ENCODE results near the gene KLHL29.

Gene KLHL29

DNA sequence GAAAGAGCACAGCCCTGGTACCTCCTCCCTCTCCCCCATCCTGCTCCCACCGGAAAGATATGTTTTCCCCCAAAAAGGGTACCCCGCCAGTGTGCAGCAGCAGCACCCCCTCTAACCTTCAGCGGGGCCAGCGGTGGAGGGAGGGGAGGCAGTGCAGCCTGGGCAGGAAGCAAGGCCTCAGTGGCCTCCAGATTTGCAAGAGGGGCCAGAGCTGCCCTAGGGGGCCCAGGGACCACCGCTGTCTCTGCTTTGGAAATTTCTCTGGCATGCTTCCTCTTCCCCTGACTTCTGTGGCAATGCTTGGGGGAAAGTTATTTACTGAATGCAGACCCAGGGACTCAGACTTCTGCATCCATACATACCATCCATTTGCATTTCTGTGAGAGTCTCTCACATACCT lies 111.5 kb downstream of the KLHL29 start:
- H3K36me3 ChIP-seq (ENCODE audit: control insufficient read depth, insufficient read depth, low read length): no peaks in the 10 kb centered on the region
- H3K4me3 ChIP-seq (ENCODE audit: low read depth, low read length): no peak overlapping the region
- H3K9me3 ChIP-seq (ENCODE audit: control insufficient read depth, insufficient read depth, low read length): no peaks in the 10 kb centered on the region
- H3K9ac ChIP-seq (ENCODE audit: low read depth, low read length): no peak overlapping the region
- H3K4me1 ChIP-seq (ENCODE audit: control insufficient read depth, insufficient read depth, low read length): no peaks in the 10 kb centered on the region
- H3K27me3 ChIP-seq (ENCODE audit: control insufficient read depth, insufficient read depth, low read length): no peaks in the 10 kb centered on the region

- H3K4me1 ChIP-seq (ENCODE audit: control insufficient read depth, insufficient read depth, low read length): no peaks in the 10 kb centered on the region
- H3K36me3 ChIP-seq (ENCODE audit: control insufficient read depth, insufficient read depth, low read length): no peaks in the 10 kb centered on the region
- no peaks in the 10 kb centered on the region for H3K9me3 ChIP-seq (ENCODE audit: control insufficient read depth, insufficient read depth, low read length)
- H3K27me3 ChIP-seq (ENCODE audit: control insufficient read depth, insufficient read depth, low read length): no peaks in the 10 kb centered on the region
- no peak overlapping the region for H3K4me3 ChIP-seq (ENCODE audit: low read depth, low read length)
- no peak overlapping the region for H3K9ac ChIP-seq (ENCODE audit: low read depth, low read length)
Observed at GRCh38 chr2:23497063-23497462, 112.1 kb downstream of the KLHL29 start.

DNA sequence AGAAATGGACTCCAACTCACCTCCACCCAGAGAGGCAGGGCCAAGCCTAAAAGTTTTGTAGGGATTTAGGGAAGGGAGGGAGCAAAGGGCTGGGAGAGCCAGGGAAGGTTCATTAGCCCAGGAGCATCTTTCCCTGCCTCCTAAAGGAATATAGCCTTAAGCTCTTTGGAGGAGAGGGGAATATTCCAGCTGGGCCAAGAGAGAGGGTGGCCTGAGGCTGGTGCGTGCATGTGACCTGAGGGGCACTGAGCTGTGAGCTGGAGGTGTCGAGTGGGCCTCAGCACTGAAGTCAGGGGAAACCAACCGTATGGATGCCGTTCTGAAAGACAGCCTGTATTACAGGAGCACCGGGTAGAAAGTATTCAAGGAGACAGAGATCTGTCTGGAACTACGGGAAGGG lies 112.6 kb downstream of the KLHL29 start:
- no peaks in the 10 kb centered on the region for H3K27me3 ChIP-seq (ENCODE audit: control insufficient read depth, insufficient read depth, low read length)
- H3K36me3 ChIP-seq (ENCODE audit: control insufficient read depth, insufficient read depth, low read length): no peaks in the 10 kb centered on the region
- H3K4me3 ChIP-seq (ENCODE audit: low read depth, low read length): no peak overlapping the region
- no peaks in the 10 kb centered on the region for H3K4me1 ChIP-seq (ENCODE audit: control insufficient read depth, insufficient read depth, low read length)
- H3K9me3 ChIP-seq (ENCODE audit: control insufficient read depth, insufficient read depth, low read length): no peaks in the 10 kb centered on the region
- H3K9ac ChIP-seq (ENCODE audit: low read depth, low read length): no peak overlapping the region

GRCh38 chr2:23498943-23499342 lies 114.0 kb downstream of the KLHL29 start:
- Histone ChIP-seq H3K9me3 (ENCODE audit: control insufficient read depth, insufficient read depth, low read length) (no peaks in the 10 kb centered on the region), H3K36me3 (ENCODE audit: control insufficient read depth, insufficient read depth, low read length) (no peaks in the 10 kb centered on the region), H3K4me1 (ENCODE audit: control insufficient read depth, insufficient read depth, low read length) (no peaks in the 10 kb centered on the region), H3K9ac (ENCODE audit: low read depth, low read length) (no peak overlapping the region), H3K4me3 (ENCODE audit: low read depth, low read length) (no peak overlapping the region), H3K27me3 (ENCODE audit: control insufficient read depth, insufficient read depth, low read length) (no peaks in the 10 kb centered on the region)

DNA sequence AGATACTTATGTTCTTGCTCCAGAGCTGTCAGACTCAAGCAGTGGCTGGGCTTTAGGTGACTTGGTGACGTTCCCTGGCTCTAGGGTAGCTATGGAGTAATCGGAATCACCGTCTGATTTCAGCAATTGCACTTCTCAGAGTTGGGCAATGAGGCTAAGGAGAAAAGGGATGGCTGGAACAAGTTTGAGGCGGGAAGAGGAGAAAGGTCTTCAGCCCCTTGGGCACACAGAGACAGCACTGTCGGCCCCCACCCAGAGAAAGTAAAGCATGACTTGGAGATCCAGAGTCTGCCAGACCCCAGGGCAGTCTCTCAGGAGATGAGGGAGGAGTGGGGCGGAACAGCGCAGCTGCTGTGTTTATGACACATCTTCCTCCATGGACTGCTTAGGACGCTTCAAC lies 114.5 kb downstream of the KLHL29 start:
- H3K36me3 ChIP-seq (ENCODE audit: control insufficient read depth, insufficient read depth, low read length): no peaks in the 10 kb centered on the region
- H3K9me3 ChIP-seq (ENCODE audit: control insufficient read depth, insufficient read depth, low read length): no peaks in the 10 kb centered on the region
- no peak overlapping the region for H3K9ac ChIP-seq (ENCODE audit: low read depth, low read length)
- H3K4me3 ChIP-seq (ENCODE audit: low read depth, low read length): no peak overlapping the region
- H3K4me1 ChIP-seq (ENCODE audit: control insufficient read depth, insufficient read depth, low read length): no peaks in the 10 kb centered on the region
- no peaks in the 10 kb centered on the region for H3K27me3 ChIP-seq (ENCODE audit: control insufficient read depth, insufficient read depth, low read length)

DNA sequence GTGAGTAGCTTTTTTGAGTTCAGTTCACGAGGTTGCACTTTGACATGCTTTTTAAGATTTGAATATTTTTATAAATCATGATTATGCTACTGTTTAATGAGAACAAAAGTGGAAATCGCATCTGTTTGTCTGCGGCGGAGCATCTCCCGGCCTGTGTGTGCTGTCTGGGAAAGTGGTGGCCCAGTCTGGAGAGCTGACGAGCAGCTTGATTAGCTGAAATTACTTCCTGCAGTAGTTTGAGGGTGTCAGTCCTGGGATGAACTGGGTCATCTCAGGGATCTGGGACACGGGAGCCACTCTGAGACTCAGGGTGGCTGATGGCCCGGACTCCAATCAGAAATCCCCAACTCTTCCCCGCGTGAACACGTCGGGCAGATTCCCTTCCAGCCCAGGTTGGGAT lies 115.9 kb downstream of the KLHL29 start:
- H3K9me3 ChIP-seq (ENCODE audit: control insufficient read depth, insufficient read depth, low read length): no peaks in the 10 kb centered on the region
- no peak overlapping the region for H3K4me3 ChIP-seq (ENCODE audit: low read depth, low read length)
- H3K27me3 ChIP-seq (ENCODE audit: control insufficient read depth, insufficient read depth, low read length): no peaks in the 10 kb centered on the region
- no peaks in the 10 kb centered on the region for H3K36me3 ChIP-seq (ENCODE audit: control insufficient read depth, insufficient read depth, low read length)
- H3K9ac ChIP-seq (ENCODE audit: low read depth, low read length): no peak overlapping the region
- H3K4me1 ChIP-seq (ENCODE audit: control insufficient read depth, insufficient read depth, low read length): no peaks in the 10 kb centered on the region

- Histone ChIP-seq H3K9ac (ENCODE audit: low read depth, low read length) (no peak overlapping the region), H3K4me1 (ENCODE audit: control insufficient read depth, insufficient read depth, low read length) (no peaks in the 10 kb centered on the region), H3K9me3 (ENCODE audit: control insufficient read depth, insufficient read depth, low read length) (no peaks in the 10 kb centered on the region), H3K27me3 (ENCODE audit: control insufficient read depth, insufficient read depth, low read length) (no peaks in the 10 kb centered on the region), H3K36me3 (ENCODE audit: control insufficient read depth, insufficient read depth, low read length) (no peaks in the 10 kb centered on the region), H3K4me3 (ENCODE audit: low read depth, low read length) (no peak overlapping the region)
Observed at GRCh38 chr2:23502096-23502495, 117.1 kb downstream of the KLHL29 start.

DNA sequence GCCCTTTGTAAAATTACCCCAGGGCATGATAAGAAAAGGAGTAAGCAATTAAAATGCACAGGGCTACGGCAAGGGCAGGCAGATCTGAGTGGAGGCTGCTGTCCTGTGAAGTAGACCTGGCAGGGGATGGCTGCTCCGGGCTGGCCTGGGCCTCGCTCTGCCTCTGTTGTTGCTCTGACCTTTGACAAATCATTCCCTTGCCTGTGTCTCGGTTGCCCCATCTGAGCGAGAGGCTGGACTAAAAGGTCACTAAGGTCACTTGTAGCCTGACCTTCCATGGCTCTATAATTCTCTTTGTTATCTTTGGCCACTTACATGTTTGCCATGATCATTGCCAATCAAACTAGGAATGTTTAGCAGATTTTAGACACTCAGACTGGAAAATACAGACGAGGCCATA lies 118.1 kb downstream of the KLHL29 start:
- no peak overlapping the region for H3K9ac ChIP-seq (ENCODE audit: low read depth, low read length)
- no peaks in the 10 kb centered on the region for H3K9me3 ChIP-seq (ENCODE audit: control insufficient read depth, insufficient read depth, low read length)
- no peaks in the 10 kb centered on the region for H3K4me1 ChIP-seq (ENCODE audit: control insufficient read depth, insufficient read depth, low read length)
- H3K36me3 ChIP-seq (ENCODE audit: control insufficient read depth, insufficient read depth, low read length): no peaks in the 10 kb centered on the region
- H3K4me3 ChIP-seq (ENCODE audit: low read depth, low read length): no peak overlapping the region
- H3K27me3 ChIP-seq (ENCODE audit: control insufficient read depth, insufficient read depth, low read length): no peaks in the 10 kb centered on the region

- no peaks in the 10 kb centered on the region for H3K27me3 ChIP-seq (ENCODE audit: control insufficient read depth, insufficient read depth, low read length)
- no peaks in the 10 kb centered on the region for H3K9me3 ChIP-seq (ENCODE audit: control insufficient read depth, insufficient read depth, low read length)
- H3K36me3 ChIP-seq (ENCODE audit: control insufficient read depth, insufficient read depth, low read length): no peaks in the 10 kb centered on the region
- no peak overlapping the region for H3K9ac ChIP-seq (ENCODE audit: low read depth, low read length)
- no peaks in the 10 kb centered on the region for H3K4me1 ChIP-seq (ENCODE audit: control insufficient read depth, insufficient read depth, low read length)
- H3K4me3 ChIP-seq (ENCODE audit: low read depth, low read length): no peak overlapping the region
Observed at GRCh38 chr2:23503682-23504081, 118.7 kb downstream of the KLHL29 start.

GRCh38 chr2:23504591-23504990 lies 119.6 kb downstream of the KLHL29 start:
- H3K27me3 ChIP-seq (ENCODE audit: control insufficient read depth, insufficient read depth, low read length): no peaks in the 10 kb centered on the region
- no peaks in the 10 kb centered on the region for H3K36me3 ChIP-seq (ENCODE audit: control insufficient read depth, insufficient read depth, low read length)
- no peaks in the 10 kb centered on the region for H3K9me3 ChIP-seq (ENCODE audit: control insufficient read depth, insufficient read depth, low read length)
- H3K4me1 ChIP-seq (ENCODE audit: control insufficient read depth, insufficient read depth, low read length): no peaks in the 10 kb centered on the region
- no peak overlapping the region for H3K9ac ChIP-seq (ENCODE audit: low read depth, low read length)
- H3K4me3 ChIP-seq (ENCODE audit: low read depth, low read length): no peak overlapping the region

GRCh38 chr2:23505218-23505983 lies 120.4 kb downstream of the KLHL29 start:
- Histone ChIP-seq H3K9ac (ENCODE audit: low read depth, low read length) (no peak overlapping the region), H3K36me3 (ENCODE audit: control insufficient read depth, insufficient read depth, low read length) (no peaks in the 10 kb centered on the region), H3K27me3 (ENCODE audit: control insufficient read depth, insufficient read depth, low read length) (no peaks in the 10 kb centered on the region), H3K9me3 (ENCODE audit: control insufficient read depth, insufficient read depth, low read length) (no peaks in the 10 kb centered on the region), H3K4me1 (ENCODE audit: control insufficient read depth, insufficient read depth, low read length) (no peaks in the 10 kb centered on the region), H3K4me3 (ENCODE audit: low read depth, low read length) (no peak overlapping the region)

DNA sequence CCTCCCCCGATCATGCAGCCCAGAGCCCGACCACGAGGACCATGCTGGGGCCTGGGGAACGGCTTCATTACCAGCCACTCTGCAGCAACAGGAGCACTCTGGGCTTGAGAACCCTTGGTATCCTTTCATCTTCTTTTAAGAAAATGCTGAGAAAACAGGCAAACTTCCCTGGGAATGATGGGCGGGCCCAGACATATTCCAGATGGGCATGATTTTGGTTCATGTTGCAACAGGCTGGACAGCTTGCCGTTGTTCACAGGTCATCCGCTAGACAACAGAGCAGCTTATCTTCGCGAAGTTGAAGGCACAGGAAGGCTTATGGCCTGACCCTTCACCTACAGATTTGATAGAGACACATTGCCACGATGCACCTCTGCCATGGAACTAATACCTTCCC lies 121.0 kb downstream of the KLHL29 start:
- Histone ChIP-seq H3K4me1 (ENCODE audit: control insufficient read depth, insufficient read depth, low read length) (no peaks in the 10 kb centered on the region), H3K4me3 (ENCODE audit: low read depth, low read length) (no peak overlapping the region), H3K36me3 (ENCODE audit: control insufficient read depth, insufficient read depth, low read length) (no peaks in the 10 kb centered on the region), H3K9ac (ENCODE audit: low read depth, low read length) (no peak overlapping the region), H3K9me3 (ENCODE audit: control insufficient read depth, insufficient read depth, low read length) (no peaks in the 10 kb centered on the region), H3K27me3 (ENCODE audit: control insufficient read depth, insufficient read depth, low read length) (no peaks in the 10 kb centered on the region)
